Astrocyte of the cerebellum (primary cell): ENCODE measurements around the gene IKZF1.
"Not testable (repeated sequence)": the region's sequence is repeated elsewhere in the genome, so short reads cannot be mapped to it uniquely, and the experiment has no call there.

Experiments used
- DNase-seq: peaks from one replicate; pipeline ENCODE4 v3.0.0-alpha.2; 2011; ENCODE audit warnings: low read depth
- H3K4me3 ChIP-seq: 2 replicates; pipeline ENCODE4 v1.5.1; 2011; ENCODE audit warnings: mild to moderate bottlenecking, low read depth, low read length, moderate library complexity
- in situ Hi-C: cut with HindIII; loops from 2 replicates; pipeline ENCODE4 v1.10.0; 2017; ENCODE audit warnings: low sequenced_read_pairs
- TF ChIP-seq, protein P1 (sequence below): IDR thresholded peaks from 2 replicates; pipeline ENCODE4 v1.5.1; 2012; ENCODE audit warnings: low read length, low read depth, moderate library complexity, mild to moderate bottlenecking; ENCODE audit errors: missing control alignments

The IKZF1 gene

DNA sequence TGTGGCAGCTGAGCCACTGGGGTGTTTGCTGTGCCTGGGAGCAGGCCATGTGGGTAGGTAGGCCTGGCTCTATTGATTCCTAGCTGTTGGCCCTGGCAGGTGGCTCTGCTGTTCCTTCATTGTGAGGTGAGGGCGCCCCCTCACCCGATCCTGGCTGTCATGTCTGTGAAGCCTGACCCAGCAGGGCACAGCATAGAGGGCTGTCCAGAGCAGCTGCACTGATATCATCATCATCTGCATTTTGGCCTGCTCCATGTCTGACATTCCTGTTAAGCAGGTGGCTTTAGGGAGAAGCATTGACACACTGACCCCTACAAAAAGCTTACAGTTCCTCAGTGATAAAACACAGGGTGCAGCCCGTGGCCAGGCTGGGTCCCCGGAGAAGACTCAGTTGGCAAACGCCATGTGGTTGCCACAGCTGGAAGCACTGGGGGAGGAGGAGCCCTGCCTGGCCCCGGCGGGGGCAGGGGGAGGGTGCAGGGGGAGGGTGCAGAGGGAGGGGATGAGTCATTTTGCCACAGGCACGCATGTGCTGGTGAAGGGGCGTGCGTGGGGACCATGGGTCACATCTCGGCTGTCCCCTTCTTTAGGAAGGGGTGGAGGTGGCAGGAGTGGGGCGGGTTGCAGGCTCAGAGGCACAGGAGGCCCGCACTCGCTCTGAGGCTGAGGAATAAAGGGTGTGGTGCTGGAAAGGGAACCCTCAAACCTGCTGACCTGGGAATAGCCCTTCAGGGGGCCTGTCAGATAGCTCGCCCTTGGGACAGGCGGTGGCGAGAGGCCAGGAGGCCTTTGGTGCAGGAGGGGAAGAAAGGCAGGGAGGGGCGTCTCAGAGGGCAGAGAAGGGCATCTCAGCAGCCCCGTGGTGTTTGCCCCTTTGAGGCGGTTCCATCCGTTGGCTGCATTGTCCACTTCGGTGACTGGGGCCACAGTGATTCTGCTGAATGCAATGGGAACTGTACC, 31.6 kb downstream of the IKZF1 start:
- no peak overlapping the region for H3K4me3 ChIP-seq
- TF ChIP-seq, protein P1, sequence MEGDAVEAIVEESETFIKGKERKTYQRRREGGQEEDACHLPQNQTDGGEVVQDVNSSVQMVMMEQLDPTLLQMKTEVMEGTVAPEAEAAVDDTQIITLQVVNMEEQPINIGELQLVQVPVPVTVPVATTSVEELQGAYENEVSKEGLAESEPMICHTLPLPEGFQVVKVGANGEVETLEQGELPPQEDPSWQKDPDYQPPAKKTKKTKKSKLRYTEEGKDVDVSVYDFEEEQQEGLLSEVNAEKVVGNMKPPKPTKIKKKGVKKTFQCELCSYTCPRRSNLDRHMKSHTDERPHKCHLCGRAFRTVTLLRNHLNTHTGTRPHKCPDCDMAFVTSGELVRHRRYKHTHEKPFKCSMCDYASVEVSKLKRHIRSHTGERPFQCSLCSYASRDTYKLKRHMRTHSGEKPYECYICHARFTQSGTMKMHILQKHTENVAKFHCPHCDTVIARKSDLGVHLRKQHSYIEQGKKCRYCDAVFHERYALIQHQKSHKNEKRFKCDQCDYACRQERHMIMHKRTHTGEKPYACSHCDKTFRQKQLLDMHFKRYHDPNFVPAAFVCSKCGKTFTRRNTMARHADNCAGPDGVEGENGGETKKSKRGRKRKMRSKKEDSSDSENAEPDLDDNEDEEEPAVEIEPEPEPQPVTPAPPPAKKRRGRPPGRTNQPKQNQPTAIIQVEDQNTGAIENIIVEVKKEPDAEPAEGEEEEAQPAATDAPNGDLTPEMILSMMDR: no peak
- no peak for DNase-seq
- in situ Hi-C loops: no loop called here

GRCh38 chr7:50336894-50337703, 32.6 kb downstream of the IKZF1 start:
- no peak overlapping the region for H3K4me3 ChIP-seq
- TF ChIP-seq, protein P1: no peak
- no peak for DNase-seq
- in situ Hi-C loops: no loop called here

GRCh38 chr7:50339472-50339871, 35.0 kb downstream of the IKZF1 start:
- in situ Hi-C loops, H3K4me3 ChIP-seq, DNase-seq: not testable (repeated sequence)

DNA sequence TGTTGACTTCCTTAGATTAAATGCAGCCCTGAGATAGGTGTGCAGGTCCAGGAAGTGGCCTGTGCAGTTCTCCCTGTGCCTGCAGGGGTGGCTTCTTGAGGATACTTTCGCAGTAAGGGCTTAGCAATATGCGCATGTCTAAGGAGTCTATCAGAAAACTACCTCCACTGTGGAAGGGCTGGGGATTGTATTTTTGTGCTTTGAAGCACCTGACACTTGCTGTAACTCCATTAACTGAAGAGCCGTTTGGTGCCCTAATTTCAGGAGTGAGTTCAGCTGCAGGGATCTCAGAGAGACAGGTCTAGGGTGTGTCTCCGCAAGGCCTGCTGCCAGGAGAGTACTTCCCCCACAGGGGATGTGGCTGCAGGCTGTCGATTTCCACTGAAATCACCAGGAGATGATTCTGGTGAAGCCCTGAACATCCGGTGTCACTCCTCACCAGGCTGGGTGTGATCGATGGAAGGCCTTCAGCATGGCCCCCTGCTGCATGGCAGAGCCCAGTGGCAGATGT, 35.5 kb downstream of the IKZF1 start:
- DNase-seq: no peak
- in situ Hi-C loops: no loop called here
- no peak overlapping the region for H3K4me3 ChIP-seq
- TF ChIP-seq, protein P1: no peak

- in situ Hi-C loops: no loop called here
- no peak for DNase-seq
- TF ChIP-seq, protein P1: no peak
- no peak overlapping the region for H3K4me3 ChIP-seq
Measured at GRCh38 chr7:50341724-50342123, 37.2 kb downstream of the IKZF1 start.

- no peak for DNase-seq
- in situ Hi-C loops: no loop called here
- H3K4me3 ChIP-seq: no peak overlapping the region
- TF ChIP-seq, protein P1: no peak
Measured at GRCh38 chr7:50342616-50343114, 38.1 kb downstream of the IKZF1 start.
